ENCODE results near the gene FOXP1.

The FOXP1 gene

GRCh38 chr3:71587958-71588357, 4.4 kb upstream of the FOXP1 start:
- H3K27ac ChIP-seq = no peak overlapping the region
- TF ChIP-seq, protein P1, sequence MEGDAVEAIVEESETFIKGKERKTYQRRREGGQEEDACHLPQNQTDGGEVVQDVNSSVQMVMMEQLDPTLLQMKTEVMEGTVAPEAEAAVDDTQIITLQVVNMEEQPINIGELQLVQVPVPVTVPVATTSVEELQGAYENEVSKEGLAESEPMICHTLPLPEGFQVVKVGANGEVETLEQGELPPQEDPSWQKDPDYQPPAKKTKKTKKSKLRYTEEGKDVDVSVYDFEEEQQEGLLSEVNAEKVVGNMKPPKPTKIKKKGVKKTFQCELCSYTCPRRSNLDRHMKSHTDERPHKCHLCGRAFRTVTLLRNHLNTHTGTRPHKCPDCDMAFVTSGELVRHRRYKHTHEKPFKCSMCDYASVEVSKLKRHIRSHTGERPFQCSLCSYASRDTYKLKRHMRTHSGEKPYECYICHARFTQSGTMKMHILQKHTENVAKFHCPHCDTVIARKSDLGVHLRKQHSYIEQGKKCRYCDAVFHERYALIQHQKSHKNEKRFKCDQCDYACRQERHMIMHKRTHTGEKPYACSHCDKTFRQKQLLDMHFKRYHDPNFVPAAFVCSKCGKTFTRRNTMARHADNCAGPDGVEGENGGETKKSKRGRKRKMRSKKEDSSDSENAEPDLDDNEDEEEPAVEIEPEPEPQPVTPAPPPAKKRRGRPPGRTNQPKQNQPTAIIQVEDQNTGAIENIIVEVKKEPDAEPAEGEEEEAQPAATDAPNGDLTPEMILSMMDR (conservative IDR thresholded peaks at IDR 0.05) = no peak

DNA sequence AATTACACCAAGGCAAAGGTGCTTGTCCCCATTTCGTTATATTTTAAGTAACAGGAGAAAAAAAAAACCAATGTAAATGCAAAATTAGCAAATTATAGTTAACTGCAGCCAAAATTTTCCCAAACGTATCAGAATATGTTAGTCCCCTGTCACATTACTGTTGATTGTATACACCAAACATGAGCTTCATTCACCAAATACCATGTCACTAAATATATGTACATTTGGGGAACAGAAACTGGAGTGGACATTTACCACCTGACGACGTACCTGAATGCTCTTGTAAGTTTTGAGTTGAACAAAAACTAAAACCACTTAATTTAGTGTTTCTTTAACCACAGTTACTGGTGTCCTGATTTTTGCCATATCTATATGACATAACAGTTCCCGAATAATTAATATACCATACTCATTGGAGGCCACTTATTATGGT, 3.3 kb upstream of the FOXP1 start:
- TF ChIP-seq, protein P1 (conservative IDR thresholded peaks at IDR 0.05) = peak; percentile 51
- peak overlapping the region; percentile 100; the same call in 1 of the 2 replicates for H3K27ac ChIP-seq

- H3K27ac ChIP-seq = peak overlapping the region; percentile 100
- TF ChIP-seq, protein P1 (conservative IDR thresholded peaks at IDR 0.05) = peak; percentile 94
These were observed 2.6 kb upstream of the FOXP1 start for GRCh38 chr3:71585887-71586809.

- H3K27ac ChIP-seq = peak overlapping the region; percentile 100
- TF ChIP-seq, protein P1 (conservative IDR thresholded peaks at IDR 0.05) = no peak
These were observed 1.6 kb upstream of the FOXP1 start for GRCh38 chr3:71585131-71585530.

DNA sequence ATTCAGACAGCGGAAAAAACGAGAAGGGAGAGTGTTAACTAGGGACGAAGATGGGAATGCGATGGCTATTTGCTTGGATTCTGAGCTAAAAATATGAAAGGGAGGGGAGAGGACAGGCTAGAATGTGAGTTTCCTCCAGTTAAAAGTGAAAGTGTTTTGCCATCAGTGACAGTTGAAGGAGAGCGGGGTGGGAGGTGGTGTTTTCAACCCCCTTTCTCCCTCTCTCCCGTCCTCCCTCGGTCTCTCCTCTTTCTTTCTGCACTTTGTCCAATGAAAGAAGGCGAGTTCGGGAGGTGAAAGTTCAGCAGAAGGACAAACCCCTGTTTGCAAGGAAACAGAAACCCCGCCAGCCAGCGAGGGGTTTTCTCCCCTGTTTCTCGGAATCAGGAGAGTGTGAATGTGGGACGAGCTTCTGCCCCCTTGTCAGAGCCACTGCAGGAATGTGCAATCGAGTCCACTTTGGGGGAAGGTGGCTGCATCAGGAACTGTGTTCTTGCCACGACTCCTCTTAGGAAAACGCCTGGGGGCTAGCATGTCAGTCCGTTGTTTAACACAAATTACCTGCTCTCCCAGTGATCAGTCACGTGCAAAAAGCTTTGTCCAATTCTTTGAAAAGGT, 975 bp upstream of the FOXP1 start:
- TF ChIP-seq, protein P1 (conservative IDR thresholded peaks at IDR 0.05) = no peak
- H3K27ac ChIP-seq = peak overlapping the region; percentile 100

GRCh38 chr3:71582612-71583565, 639 bp downstream of the FOXP1 start:
- TF ChIP-seq, protein P1 (conservative IDR thresholded peaks at IDR 0.05) = no peak
- peak overlapping the region; percentile 100 for H3K27ac ChIP-seq

Data from VCaP (cell line).